ENCODE data around the gene XIRP1. TPM values are rescaled to one million over a fixed set of nuclear protein-coding genes. Genes with fewer than 3 reads are reported as not detected.

XIRP1 gene
- total RNA-seq = 0.26 TPM in 1 of 2 replicates, not detected in the other

GRCh38 chr3:39192490-39193092 lies at the start of gene XIRP1:
Gene XIRP1 (minus strand): TSS chr3:39192595. CDS start chr3:39189445, 3,150 bp downstream.

Other genes starting within 250 kb of the XIRP1 start
- 0.12 and 0.26 TPM in 2 replicates for gene SCN11A, start 140.7 kb downstream of the XIRP1 start, total RNA-seq
- 17.3 and 17.7 TPM in 2 replicates for gene WDR48, start 140.6 kb downstream of the XIRP1 start, total RNA-seq
- 33.4 and 36.2 TPM in 2 replicates for gene GORASP1, start 85.0 kb downstream of the XIRP1 start, total RNA-seq
- gene TTC21A, start 84.9 kb downstream of the XIRP1 start, total RNA-seq = 0.93 and 2.5 TPM in 2 replicates
- gene CSRNP1, start 39.0 kb downstream of the XIRP1 start, total RNA-seq = 4.4 and 11.0 TPM in 2 replicates
- gene CX3CR1, start 87.4 kb upstream of the XIRP1 start, total RNA-seq = not detected in 2 replicates
- not detected in 2 replicates for gene CCR8, start 137.1 kb upstream of the XIRP1 start, total RNA-seq
- 33.4 and 46.9 TPM in 2 replicates for gene SLC25A38, start 190.8 kb upstream of the XIRP1 start, total RNA-seq
- 2,557 and 3,027 TPM in 2 replicates for gene RPSA, start 214.1 kb upstream of the XIRP1 start, total RNA-seq

Data from pericardium fibroblast (primary cell).